ENCODE measurements around the gene CHIC2.
"Not testable (repeated sequence)": the region's sequence is repeated elsewhere in the genome, so short reads cannot be mapped to it uniquely, and the experiment has no call there.

The CHIC2 gene

DNA sequence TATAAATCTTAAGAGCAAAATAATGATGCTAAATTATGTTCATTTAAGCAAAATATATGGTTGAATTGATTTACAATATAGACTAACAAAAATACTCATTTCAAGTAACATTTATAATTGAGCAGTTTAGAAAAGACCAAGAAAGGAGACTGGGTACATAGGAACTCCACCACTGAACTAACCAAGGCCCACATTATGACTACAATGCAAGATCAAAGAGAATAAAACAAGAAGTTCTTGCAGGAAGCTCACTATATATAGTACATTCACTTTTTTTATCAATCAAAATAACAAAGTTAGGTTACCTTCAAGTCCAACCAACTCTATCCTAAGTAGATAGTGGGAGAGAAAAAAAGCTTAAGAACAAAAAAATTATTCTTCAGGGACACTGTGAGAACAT, 8.0 kb downstream of the CHIC2 start:
- no peak for DNase-seq

DNA sequence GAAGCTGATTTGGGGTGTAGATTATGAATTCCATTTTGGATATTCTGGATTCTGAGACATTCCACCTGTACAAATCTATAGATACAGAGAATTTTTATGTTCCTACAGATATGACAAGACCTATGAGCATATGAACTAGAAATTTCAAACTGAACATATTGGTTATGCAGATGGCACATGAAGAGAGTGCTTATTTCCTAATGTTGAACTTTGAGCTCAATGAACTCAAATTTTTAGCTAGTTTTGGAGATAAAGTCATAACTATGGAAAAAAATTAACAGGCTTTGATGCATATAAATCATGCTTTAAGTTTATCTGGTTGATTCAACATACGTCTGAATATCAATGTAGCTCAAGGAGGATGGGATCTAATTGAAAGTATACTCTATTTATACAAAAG, 8.9 kb downstream of the CHIC2 start:
- DNase-seq, result no peak

- no peak for DNase-seq
These were observed 9.9 kb downstream of the CHIC2 start for GRCh38 chr4:54054501-54054900.

GRCh38 chr4:54053322-54053721, 11.1 kb downstream of the CHIC2 start:
- not testable (repeated sequence) for DNase-seq

- no peak for DNase-seq
These were observed 14.0 kb downstream of the CHIC2 start for GRCh38 chr4:54050214-54050904.

- DNase-seq, result not testable (repeated sequence)
These were observed 20.8 kb downstream of the CHIC2 start for GRCh38 chr4:54043630-54044029.

- no peak for DNase-seq
These were observed 22.5 kb downstream of the CHIC2 start for GRCh38 chr4:54041933-54042332.

DNA sequence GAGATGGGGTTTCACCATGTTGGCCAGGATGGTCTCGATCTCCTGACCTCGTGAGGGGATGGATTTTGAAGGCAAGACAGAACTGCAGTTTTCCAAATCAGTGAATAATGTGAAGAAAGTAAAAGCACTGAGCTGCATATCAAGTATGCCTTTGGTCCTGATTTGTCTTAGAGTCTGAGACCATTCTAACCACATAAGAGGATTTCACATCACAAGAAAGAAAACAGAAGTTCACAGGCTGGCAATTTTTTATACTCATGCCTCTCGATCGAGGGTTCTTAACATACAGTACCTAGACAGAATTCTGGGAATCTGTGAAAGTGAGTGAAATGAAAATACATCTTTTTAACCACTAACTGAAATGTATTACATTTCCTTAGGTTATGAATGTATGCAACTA, 23.3 kb downstream of the CHIC2 start:
- no peak for DNase-seq

DNA sequence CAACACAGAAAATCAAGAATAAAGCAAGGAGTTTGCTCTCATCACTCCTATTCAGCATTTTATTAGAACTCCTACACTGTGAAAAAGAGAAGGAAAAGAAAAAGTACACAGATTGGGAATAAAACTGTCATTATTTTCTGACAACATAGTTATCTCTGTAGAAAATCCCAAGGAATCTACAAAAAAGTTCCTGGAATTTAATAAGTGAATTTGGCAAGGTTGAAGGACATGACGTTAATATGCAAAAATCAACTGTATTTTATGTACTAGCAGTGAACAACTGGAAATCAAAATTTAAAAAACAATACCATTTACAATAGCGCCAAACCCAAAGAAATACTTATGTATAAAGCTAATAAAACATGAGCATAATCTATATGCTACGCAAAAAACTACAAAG, 26.3 kb downstream of the CHIC2 start:
- no peak for DNase-seq

DNA sequence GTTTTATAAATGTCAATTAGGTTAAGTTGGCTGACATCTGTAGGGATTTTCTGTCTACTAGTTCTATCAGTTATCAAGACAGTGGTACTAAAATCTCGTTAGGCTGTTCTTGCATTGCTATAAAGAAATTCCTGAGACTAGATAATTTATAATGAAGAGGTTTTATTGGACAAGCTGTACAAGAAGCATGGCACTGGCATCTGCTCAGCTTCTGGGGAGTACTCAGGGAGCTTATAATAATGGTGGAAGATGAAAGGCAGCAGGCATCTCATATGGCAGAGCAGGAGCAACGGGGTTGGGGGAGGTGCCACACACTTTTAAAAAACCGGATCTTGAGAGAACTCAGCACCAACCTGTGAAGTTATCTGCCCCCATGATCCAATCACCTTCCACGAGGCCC, 28.2 kb downstream of the CHIC2 start:
- no peak for DNase-seq

- DNase-seq, result no peak
These were observed 31.8 kb downstream of the CHIC2 start for GRCh38 chr4:54032558-54033135.

- DNase-seq, result no peak
These were observed 37.1 kb downstream of the CHIC2 start for GRCh38 chr4:54027311-54027710.

GRCh38 chr4:54025582-54025981, 38.8 kb downstream of the CHIC2 start:
- DNase-seq, result no peak

- DNase-seq, result not testable (repeated sequence)
These were observed 41.4 kb downstream of the CHIC2 start for GRCh38 chr4:54023019-54023418.

DNA sequence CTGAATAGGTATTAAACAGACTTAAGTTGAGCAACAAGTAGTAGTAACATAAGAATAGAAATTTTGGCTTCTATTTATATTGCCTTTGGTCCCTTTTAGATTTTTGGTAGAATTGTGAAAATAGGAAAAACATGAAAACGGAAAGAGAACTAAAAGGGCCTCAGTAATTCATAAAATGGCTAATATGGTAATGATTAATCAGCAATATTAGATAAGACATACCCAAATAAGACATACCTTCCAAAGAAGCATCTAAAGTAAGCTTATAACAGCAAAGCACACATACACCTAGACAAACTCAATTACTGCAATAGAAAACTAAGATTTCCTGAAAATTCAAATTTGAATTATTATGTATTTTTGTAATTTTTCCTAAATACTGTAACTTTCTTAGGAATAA, 46.4 kb downstream of the CHIC2 start:
- no peak for DNase-seq

GRCh38 chr4:54017308-54017707, 47.1 kb downstream of the CHIC2 start:
- DNase-seq, result no peak

GRCh38 chr4:54016504-54016903, 47.9 kb downstream of the CHIC2 start:
- no peak for DNase-seq

DNA sequence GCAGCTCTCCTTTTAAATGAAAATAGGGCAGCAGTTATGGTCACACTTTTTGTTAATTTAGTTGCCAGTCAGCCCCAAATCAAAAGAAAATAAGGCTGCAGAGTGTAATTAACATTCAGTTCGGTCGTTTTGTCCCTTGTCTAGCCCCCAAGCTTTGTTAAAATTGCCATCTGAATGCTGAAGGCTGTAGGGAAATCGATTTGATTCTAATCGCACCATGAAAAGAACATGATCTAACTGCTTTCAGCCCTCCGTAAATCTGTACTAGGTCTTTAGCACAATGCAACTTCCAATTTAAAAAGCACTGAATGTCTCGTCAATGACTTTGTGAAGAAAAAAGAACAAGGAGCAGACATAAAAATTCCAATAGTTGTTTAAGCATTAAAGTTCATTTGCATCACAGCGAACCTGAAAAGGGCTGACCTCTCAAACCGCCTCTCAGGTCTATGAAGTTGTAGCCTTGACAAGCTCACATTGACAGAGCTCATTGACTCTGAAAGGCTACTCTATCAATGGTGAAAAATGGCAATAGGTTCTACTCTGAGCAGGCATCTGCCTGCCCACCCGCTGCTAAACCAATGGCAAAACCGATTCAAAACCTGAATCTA, 48.9 kb downstream of the CHIC2 start:
- DNase-seq, result no peak

DNA sequence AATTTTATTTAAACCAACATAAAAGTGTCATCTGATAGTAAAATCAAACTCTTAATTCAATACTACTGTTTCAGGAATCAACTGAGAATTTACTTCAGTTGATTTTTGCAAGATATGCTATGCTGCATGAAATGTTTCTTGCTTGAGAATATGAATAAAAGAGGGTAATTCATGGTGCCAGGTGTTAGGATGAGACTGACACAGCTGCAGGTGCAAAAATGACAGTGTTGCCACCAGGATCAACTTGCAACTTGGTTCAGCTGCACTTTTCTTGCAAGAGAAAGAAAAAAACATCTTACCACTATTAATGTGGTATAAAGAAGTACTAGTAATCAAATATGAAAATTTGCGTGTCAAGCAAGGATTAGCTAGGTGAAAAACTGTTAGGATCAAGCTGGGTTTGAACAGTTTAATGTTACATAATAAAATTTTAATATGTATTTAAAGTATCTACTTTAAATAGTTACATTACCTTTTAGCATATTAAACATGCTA, 49.7 kb downstream of the CHIC2 start:
- no peak for DNase-seq

DNA sequence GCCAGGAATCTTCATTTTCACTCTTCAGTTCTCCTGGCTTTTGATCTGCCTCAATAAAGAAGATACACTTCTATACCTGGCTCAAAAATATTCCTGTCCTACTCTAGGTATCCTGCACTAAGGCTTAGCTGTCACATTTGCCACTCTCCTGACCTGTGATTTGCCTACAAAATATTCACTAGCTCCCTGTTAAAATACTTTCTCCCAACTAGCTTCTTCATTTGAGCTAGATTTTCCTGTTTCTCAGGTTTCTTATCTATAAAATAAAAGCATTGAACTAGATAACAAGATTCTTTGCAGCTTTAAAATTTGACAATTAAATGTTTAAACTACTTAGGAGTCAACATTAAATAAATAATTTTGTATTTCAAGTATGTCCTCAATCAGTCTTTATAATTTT, 53.2 kb downstream of the CHIC2 start:
- no peak for DNase-seq

DNA sequence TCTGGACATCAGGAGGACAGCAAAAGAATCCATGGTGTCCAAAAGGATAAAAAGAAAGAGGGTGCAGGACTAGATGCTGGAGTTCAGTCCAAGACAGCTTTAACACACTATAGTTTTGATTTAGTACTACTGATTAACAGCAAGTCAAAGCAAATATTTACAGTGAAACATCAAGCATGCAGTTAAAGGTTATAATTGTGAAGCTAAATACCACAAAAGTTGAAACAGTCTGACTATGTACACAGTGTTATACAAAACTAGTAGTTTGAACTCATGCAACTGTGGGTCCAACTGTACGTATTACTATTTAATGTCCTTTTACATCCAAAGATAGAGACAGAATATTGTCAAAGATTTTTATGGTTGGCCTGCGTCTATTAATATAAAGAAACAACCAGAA, 57.6 kb downstream of the CHIC2 start:
- no peak for DNase-seq

DNA sequence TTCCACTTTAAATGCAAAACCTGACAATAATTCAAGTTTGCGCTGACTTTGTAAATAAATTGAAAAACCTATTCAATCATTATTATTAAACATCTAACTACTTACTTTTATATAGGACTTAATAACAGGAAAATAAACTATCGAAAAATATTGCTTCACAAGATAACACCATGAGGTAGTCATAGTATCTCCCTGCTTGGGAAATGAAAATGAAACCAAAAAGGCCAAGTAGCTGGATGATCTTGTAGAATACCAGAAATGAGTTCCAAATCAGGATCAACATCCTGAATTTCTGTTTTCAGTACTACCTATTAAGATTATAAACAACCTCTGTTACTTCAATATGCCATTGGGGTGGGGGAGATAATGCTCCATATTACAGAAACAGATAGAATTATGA, 58.9 kb downstream of the CHIC2 start:
- DNase-seq, result no peak

GRCh38 chr4:54004463-54004862, 59.9 kb downstream of the CHIC2 start:
- no peak for DNase-seq

DNA sequence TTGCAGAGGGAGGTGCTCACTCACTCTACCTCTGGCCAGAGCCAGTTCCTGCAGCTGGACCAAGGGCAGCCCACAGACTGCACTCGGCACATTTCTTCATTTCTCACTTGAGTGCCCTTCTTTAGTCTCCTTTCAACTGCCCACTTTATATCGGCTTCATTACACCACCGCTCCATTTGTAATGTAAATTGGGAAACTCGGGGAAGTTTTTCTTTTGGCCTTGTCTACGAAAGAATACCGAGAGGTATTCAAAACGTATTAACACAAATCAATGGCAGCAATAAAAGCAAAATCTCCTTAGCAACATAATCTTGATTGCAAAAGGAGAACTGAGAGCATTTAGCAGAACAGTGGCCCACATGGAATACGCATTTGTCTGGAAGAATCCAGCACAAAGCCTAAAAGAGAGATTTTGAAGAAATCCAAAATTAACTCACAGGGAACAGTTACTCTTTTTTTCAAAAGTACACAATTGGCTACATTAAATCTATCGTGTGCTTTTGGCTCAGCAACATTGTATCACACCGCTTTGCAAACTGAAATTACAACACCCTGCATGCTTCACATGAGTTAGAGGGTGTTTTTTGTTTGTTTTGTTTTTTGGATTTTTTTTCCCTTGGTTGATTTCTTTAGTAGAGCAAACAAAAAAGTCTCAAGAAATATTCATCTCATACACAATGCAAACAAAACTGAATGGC, 62.6 kb downstream of the CHIC2 start:
- no peak for DNase-seq

Measured in activated CD4-positive, alpha-beta T cell treated with anti-CD3 and anti-CD28 coated beads, Interleukin-2, amount 50 U/mL, for 48 hours (primary cell).